ENCODE measurements around the gene DNAAF9.

DNAAF9 gene

GRCh38 chr20:3377644-3378043 lies 29.8 kb downstream of the DNAAF9 start:
- DNase-seq (ENCODE audit: low read depth in 2 of 2), result no peak

DNA sequence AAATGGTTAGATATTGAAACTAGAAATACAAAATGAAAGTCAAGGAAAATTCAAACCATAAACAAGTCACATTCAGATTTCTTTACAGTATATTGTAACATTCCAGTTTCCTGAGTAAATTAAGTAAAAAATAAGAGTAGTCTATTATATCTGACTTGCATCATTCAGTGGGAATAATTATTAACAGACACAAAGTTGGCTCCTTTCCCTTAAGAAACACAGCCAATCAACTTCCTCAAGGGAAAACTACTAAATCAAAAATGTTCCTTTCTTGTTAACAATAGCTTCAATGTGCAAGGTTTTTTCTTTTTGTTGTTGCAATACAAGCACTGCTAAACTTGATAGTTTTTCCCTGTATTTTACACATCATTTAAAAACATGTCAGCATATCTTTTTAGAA lies 33.2 kb downstream of the DNAAF9 start:
- no peak for DNase-seq (ENCODE audit: low read depth in 2 of 2)

- DNase-seq (ENCODE audit: low read depth in 2 of 2), result no peak
Observed at GRCh38 chr20:3371754-3372153, 35.7 kb downstream of the DNAAF9 start.

- DNase-seq (ENCODE audit: low read depth in 2 of 2), result no peak
Observed at GRCh38 chr20:3367089-3367488, 40.4 kb downstream of the DNAAF9 start.

DNA sequence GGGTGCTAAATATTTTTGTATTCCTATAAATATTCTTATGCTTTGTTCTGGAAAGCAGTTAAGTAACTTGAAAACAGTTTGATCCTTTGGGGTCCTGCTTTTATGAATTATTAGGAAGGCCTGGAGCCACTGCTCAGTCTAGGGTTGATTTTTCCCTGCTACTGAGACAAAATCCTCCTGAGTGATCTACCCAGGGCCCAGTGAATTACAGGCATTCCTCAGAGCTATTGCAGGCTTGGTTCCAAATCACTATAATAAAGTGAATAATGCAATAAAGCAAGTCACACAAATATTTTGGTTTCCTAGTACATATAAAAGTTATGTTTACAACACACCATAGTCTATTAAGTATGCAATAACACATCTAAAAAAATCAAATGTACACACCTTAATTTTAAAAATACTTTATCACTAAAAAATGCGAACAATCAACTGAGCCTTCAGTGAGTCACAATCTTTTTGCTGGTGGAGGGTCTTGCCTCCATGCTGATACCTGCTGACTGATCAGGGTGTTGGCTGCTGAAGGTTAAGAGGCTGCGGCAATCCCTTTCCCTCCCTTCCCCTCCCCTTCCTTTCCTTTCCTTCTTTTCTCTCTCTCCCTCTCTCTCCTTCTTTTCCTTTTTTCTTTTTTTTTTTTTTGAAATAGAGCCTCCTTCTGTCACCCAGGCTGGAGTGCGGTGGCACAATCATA lies 43.0 kb downstream of the DNAAF9 start:
- DNase-seq (ENCODE audit: low read depth in 2 of 2), result no peak

DNA sequence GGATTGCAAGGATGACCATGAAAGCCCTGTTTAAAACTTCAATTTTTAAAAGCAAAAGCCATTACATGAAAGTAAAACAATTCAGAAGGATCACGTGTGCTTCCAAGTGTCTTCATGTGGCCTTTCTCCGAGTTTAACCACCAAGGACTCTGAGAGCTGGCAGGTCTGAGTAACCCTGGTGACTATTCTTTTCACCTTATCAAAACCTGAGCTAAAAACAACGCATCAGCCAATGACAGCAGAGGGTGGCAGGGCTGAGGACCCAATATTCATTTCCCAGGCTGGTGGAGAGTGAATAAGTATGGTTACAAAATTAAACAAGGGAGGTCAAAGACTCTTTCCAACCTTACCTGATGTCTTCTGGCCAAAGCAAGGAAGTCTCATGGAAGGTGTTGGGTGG lies 46.7 kb downstream of the DNAAF9 start:
- DNase-seq (ENCODE audit: low read depth in 2 of 2), result no peak

GRCh38 chr20:3358676-3359340 lies 48.7 kb downstream of the DNAAF9 start:
- no peak for DNase-seq (ENCODE audit: low read depth in 2 of 2)
